H9 (cell line): ENCODE data around the gene HGF. TPM values are rescaled to one million over a fixed set of nuclear protein-coding genes. Genes with fewer than 3 reads are reported as not detected.

Source experiments
- DNase-seq: peaks from one replicate; pipeline ENCODE4 v3.0.0-alpha.2; 2017
- H2AFZ ChIP-seq: one replicate; pipeline ENCODE4 v1.6.1; 2013; ENCODE audit warnings: mild to moderate bottlenecking, low read length, control low read depth, moderate library complexity
- H2AK5ac ChIP-seq: 2 replicates; pipeline ENCODE4 v1.6.1; 2013; ENCODE audit warnings: low read length, control low read depth, mixed read lengths; ENCODE audit not compliant: insufficient read length
- H2BK120ac ChIP-seq: one replicate; pipeline ENCODE4 v1.6.1; 2013; ENCODE audit warnings: low read depth, mild to moderate bottlenecking, low read length, control low read depth, inconsistent platforms; ENCODE audit not compliant: poor library complexity, severe bottlenecking
- H2BK12ac ChIP-seq: 2 replicates; pipeline ENCODE4 v1.6.1; 2013; ENCODE audit warnings: low read length, control low read depth, mixed read lengths, low read depth; ENCODE audit not compliant: insufficient read length
- H2BK15ac ChIP-seq: 2 replicates; pipeline ENCODE4 v1.6.1; 2013; ENCODE audit warnings: low read depth, low read length, control low read depth
- H2BK20ac ChIP-seq: one replicate; pipeline ENCODE4 v1.6.1; 2013; ENCODE audit warnings: low read depth, mild to moderate bottlenecking, low read length, control low read depth, inconsistent platforms; ENCODE audit not compliant: poor library complexity, severe bottlenecking
- H2BK5ac ChIP-seq: 2 replicates; pipeline ENCODE4 v1.6.1; 2013; ENCODE audit warnings: low read length, control low read depth, mixed read lengths; ENCODE audit not compliant: insufficient read length
- H3K14ac ChIP-seq: 2 replicates; pipeline ENCODE4 v1.6.1; 2013; ENCODE audit warnings: low read length, control low read depth; ENCODE audit not compliant: insufficient read depth
- H3K18ac ChIP-seq: 2 replicates; pipeline ENCODE4 v1.6.1; 2013; ENCODE audit warnings: low read depth, mild to moderate bottlenecking, mixed read lengths, low read length, control low read depth; ENCODE audit not compliant: insufficient read length
- H3K23ac ChIP-seq: 2 replicates; pipeline ENCODE4 v1.6.1; 2013; ENCODE audit warnings: low read length, control low read depth, mixed read lengths, low read depth; ENCODE audit not compliant: insufficient read length
- H3K23me2 ChIP-seq: 2 replicates; pipeline ENCODE4 v1.6.1; 2013; ENCODE audit warnings: low read depth, mild to moderate bottlenecking, mixed read lengths, low read length, control low read depth; ENCODE audit not compliant: insufficient read length, poor library complexity, severe bottlenecking
- H3K27ac ChIP-seq: 2 replicates; pipeline ENCODE4 v1.5.1; 2013; ENCODE audit warnings: low read length, control low read depth, mixed read lengths, low read depth; ENCODE audit not compliant: insufficient read length
- H3K27me3 ChIP-seq: 2 replicates; pipeline ENCODE4 v1.6.1; 2013; ENCODE audit warnings: low read length, control low read depth, inconsistent platforms; ENCODE audit not compliant: insufficient read depth
- H3K4ac ChIP-seq: 2 replicates; pipeline ENCODE4 v1.6.1; 2013; ENCODE audit warnings: low read depth, mild to moderate bottlenecking, control low read depth, inconsistent platforms, low read length, moderate library complexity
- H3K4me1 ChIP-seq: 2 replicates; pipeline ENCODE4 v1.6.1; 2013; ENCODE audit warnings: low read length, control low read depth, inconsistent platforms; ENCODE audit not compliant: insufficient read depth
- H3K4me2 ChIP-seq: 2 replicates; pipeline ENCODE4 v1.6.1; 2013; ENCODE audit warnings: low read length, control low read depth, mixed read lengths; ENCODE audit not compliant: insufficient read length, insufficient read depth
- H3K56ac ChIP-seq: 2 replicates; pipeline ENCODE4 v1.6.1; 2013; ENCODE audit warnings: low read depth, mild to moderate bottlenecking, mixed read lengths, low read length, control low read depth; ENCODE audit not compliant: insufficient read length
- H3K79me1 ChIP-seq: 2 replicates; pipeline ENCODE4 v1.6.1; 2013; ENCODE audit warnings: low read depth, mild to moderate bottlenecking, moderate library complexity, low read length, control low read depth, inconsistent platforms; ENCODE audit not compliant: insufficient read depth, poor library complexity, severe bottlenecking
- H3K79me2 ChIP-seq: 2 replicates; pipeline ENCODE4 v1.6.1; 2013; ENCODE audit warnings: low read length, control low read depth, inconsistent platforms; ENCODE audit not compliant: insufficient read depth
- H3K9ac ChIP-seq: 2 replicates; pipeline ENCODE4 v1.6.1; 2013; ENCODE audit warnings: low read length, control low read depth, mixed read lengths; ENCODE audit not compliant: insufficient read length; ENCODE audit errors: extremely low read depth
- H3K9me3 ChIP-seq: one replicate; pipeline ENCODE4 v1.6.1; 2013; ENCODE audit warnings: low read depth, low read length, inconsistent platforms; ENCODE audit not compliant: control insufficient read depth
- H3T11ph ChIP-seq: one replicate; pipeline ENCODE4 v1.6.1; 2013; ENCODE audit warnings: mild to moderate bottlenecking, low read length, control low read depth, inconsistent platforms
- H4K20me1 ChIP-seq: one replicate; pipeline ENCODE4 v1.6.1; 2013; ENCODE audit not compliant: control insufficient read depth, insufficient read length, insufficient read depth
- H4K5ac ChIP-seq: 2 replicates; pipeline ENCODE4 v1.6.1; 2013; ENCODE audit warnings: low read depth, mild to moderate bottlenecking, mixed read lengths, low read length, control low read depth; ENCODE audit not compliant: insufficient read length
- H4K8ac ChIP-seq: replicated peaks from 2 replicates; pipeline ENCODE4 v1.6.1; 2013; ENCODE audit warnings: low read length, control low read depth, mixed read lengths, low read depth; ENCODE audit not compliant: insufficient read length
- H4K91ac ChIP-seq: 2 replicates; pipeline ENCODE4 v1.6.1; 2013; ENCODE audit warnings: low read depth, mild to moderate bottlenecking, moderate library complexity, mixed read lengths, low read length, control low read depth; ENCODE audit not compliant: insufficient read length
- H3K27ac Mint-ChIP-seq, 3 experiments: 2 replicates in 2 of 3; 3 replicates in 1 of 3; pipeline ENCODE4 v1.8.0; 2020 to 2021; ENCODE audit warnings: mixed read lengths in 3 of 3, mild to moderate bottlenecking in 1 of 3, moderate library complexity in 1 of 3
- H3K27me3 Mint-ChIP-seq: 2 replicates; pipeline ENCODE4 v1.8.0; 2021; ENCODE audit warnings: low read depth, mild to moderate bottlenecking, moderate library complexity, mixed read lengths
- H3K36me3 Mint-ChIP-seq, 3 experiments: 2 replicates in 2 of 3; 3 replicates in 1 of 3; pipeline ENCODE4 v1.8.0; 2020 to 2021; ENCODE audit warnings: low read depth in 3 of 3, mixed read lengths in 3 of 3; ENCODE audit not compliant: insufficient read depth in 1 of 3
- H3K4me1 Mint-ChIP-seq, 2 experiments: 2 replicates each; pipeline ENCODE4 v1.8.0; 2020; ENCODE audit warnings: mixed read lengths in 2 of 2
- H3K4me3 Mint-ChIP-seq, 2 experiments: 2 replicates in 1 of 2; 3 replicates in 1 of 2; pipeline ENCODE4 v1.8.0; 2020 to 2021; ENCODE audit warnings: mild to moderate bottlenecking in 2 of 2, mixed read lengths in 2 of 2, moderate library complexity in 1 of 2
- H3K9me3 Mint-ChIP-seq, 2 experiments: 2 replicates in 1 of 2; 3 replicates in 1 of 2; pipeline ENCODE4 v1.8.0; 2020; ENCODE audit warnings: mild to moderate bottlenecking in 2 of 2, mixed read lengths in 2 of 2, moderate library complexity in 1 of 2
- WGBS: extraction: QIAGEN DNeasy Blood & Tissue Kit; methylation state at CpG from one replicate; pipeline ENCODE4 v1.1.7; 2013; ENCODE audit warnings: missing lambda C conversion rate, low lambda C conversion rate, mixed read lengths; ENCODE audit not compliant: insufficient read length; ENCODE audit errors: extremely low coverage; 5-methylcytosine and 5-hydroxymethylcytosine counted together
- total RNA-seq: library from RNA; stranded (reverse); gene quantifications from 2 replicates; pipeline ENCODE4 v1.2.1, GENCODE V29; 2021
- TF ChIP-seq, protein P1 (sequence below): fragments of 200-600 bp; sonication (generic); conservative IDR thresholded peaks from 3 replicates; pipeline ENCODE4 v1.8.0; 2021; ENCODE audit warnings: antibody characterized with exemption, mild to moderate bottlenecking

HGF gene
- total RNA-seq, 1 experiment from 2014 or later = 0.15 TPM

DNA sequence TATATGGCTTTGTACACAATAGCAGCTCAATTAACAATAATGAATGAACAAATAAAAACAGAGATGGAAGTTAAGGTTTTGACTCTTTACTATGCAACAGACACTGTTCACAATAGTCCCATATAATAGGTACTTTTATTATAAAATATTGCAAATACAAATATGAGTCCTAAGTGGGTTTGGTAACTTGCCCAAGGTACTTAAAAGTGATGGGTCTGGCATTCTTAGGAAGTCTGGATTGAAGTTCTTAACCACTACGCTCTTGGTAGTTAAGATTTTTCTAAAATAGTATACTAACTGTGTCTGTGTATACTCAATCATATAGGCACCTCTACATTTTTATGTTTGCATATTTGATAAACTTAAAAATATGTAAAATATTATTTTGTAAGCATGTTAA, 55.5 kb downstream of the HGF start:
- Histone ChIP-seq H3K23ac (no peak overlapping the region), H3K4ac (no peak overlapping the region), H3K9me3 (no peaks in the 10 kb centered on the region), H3K56ac (no peak overlapping the region), H3K27me3 (no peaks in the 10 kb centered on the region), H2BK5ac (no peak overlapping the region), H3K27ac (no peak overlapping the region), H3K79me2 (no peaks in the 10 kb centered on the region), H3K23me2 (no peaks in the 10 kb centered on the region), H4K8ac (no peak overlapping the region), H3K14ac (no peak overlapping the region), H3K9ac (no peak overlapping the region), H3K79me1 (no peaks in the 10 kb centered on the region), H2AK5ac (no peak overlapping the region), H4K91ac (no peak overlapping the region), H3K4me1 (0 out of 2 replicates have a peak, but pooled peaks cover 3% of the 10 kb centered on the region), H2AFZ (no peak overlapping the region), H2BK120ac (no peak overlapping the region), H2BK15ac (no peak overlapping the region), H3T11ph (no peak overlapping the region), H2BK12ac (no peak overlapping the region), H3K18ac (no peak overlapping the region), H4K5ac (no peak overlapping the region), H3K4me2 (no peak overlapping the region), H2BK20ac (no peak overlapping the region), H4K20me1 (no peaks in the 10 kb centered on the region)
- DNase-seq = no peak
- no peaks in the 10 kb centered on the region for H3K36me3 Mint-ChIP-seq
- no peaks in the 10 kb centered on the region for H3K9me3 Mint-ChIP-seq
- no peak overlapping the region for H3K4me3 Mint-ChIP-seq
- H3K4me1 Mint-ChIP-seq = peaks cover 0 to 3% of the 10 kb centered on the region in 2 experiments; a peak in 1 of 4 replicates
- no peak overlapping the region for H3K27ac Mint-ChIP-seq
- TF ChIP-seq, protein P1, sequence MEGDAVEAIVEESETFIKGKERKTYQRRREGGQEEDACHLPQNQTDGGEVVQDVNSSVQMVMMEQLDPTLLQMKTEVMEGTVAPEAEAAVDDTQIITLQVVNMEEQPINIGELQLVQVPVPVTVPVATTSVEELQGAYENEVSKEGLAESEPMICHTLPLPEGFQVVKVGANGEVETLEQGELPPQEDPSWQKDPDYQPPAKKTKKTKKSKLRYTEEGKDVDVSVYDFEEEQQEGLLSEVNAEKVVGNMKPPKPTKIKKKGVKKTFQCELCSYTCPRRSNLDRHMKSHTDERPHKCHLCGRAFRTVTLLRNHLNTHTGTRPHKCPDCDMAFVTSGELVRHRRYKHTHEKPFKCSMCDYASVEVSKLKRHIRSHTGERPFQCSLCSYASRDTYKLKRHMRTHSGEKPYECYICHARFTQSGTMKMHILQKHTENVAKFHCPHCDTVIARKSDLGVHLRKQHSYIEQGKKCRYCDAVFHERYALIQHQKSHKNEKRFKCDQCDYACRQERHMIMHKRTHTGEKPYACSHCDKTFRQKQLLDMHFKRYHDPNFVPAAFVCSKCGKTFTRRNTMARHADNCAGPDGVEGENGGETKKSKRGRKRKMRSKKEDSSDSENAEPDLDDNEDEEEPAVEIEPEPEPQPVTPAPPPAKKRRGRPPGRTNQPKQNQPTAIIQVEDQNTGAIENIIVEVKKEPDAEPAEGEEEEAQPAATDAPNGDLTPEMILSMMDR = no peak
- H3K27me3 Mint-ChIP-seq = no peaks in the 10 kb centered on the region
- no CpG with 5 or more reads among the region's 1 CpG for WGBS
